ENCODE measurements around the gene KSR1.
"Not testable (repeated sequence)": the region's sequence is repeated elsewhere in the genome, so short reads cannot be mapped to it uniquely, and the experiment has no call there.

The KSR1 gene

DNA sequence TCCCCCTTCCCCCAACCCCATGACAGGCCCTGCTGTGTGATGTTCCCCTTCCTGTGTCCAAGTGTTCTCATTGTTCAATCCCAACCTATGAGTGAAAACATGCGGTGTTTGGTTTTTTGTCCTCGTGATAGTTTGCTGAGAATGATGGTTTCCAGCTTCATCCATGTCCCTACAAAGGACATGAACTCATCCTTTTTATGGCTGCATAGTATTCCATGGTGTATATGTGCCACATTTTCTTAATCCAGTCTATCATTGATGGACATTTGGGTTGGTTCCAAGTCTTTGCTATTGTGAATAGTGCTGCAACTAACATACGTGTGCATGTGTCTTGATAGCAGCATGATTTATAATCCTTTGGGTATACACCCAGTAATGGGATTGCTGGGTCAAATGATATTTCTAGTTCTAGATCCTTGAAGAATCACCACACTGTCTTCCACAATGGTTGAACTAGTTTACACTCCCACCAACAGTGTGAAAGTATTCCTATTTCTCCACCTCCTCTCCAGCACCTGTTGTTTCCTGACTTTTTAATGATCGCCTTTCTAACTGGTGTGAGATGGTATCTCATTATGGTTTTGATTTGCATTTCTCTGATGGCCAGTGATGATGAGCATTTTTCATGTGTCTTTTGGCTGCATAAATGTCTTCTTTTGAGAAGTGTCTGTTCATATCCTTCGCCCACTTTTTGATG is 28.9 kb upstream of the KSR1 start:
- not testable (repeated sequence) for DNase-seq

GRCh38 chr17:27428781-27429505 is 27.3 kb upstream of the KSR1 start:
- DNase-seq: no peak

DNA sequence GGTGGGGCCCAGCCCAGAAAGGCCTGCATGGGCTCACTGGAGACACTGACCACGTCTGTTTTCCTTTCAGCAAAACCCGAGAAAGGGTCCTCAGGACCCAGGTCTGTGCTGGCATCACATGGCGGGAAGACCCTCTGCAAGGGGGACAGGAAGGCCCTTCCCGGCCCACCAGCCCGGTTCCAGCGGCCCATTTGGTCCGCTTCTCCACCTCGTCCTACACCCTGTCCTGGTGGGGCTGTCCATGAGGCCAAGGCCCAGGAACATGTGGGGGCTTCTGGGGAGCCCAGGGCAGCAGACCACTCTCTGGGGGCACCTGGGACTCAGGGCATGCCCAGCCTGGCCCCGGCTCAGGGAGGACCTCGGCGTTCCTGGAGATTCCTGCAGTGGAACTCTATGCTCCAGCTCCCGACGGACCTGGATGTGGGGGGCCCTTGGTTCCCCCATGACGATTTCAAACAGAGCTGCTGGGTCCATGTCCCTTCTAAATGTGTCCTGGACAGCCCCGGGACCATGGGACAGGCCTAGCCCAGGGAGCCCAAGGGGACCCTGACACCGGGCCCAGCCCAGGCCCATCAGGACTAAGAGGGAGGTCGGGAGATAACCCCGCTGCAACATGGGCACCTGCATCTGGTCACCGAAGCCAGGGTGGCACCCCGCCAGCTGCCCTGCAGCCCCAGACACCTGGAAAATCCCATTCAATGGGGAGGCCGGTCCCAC is 26.4 kb upstream of the KSR1 start:
- DNase-seq: no peak

- DNase-seq: no peak
These were observed 25.8 kb upstream of the KSR1 start for GRCh38 chr17:27430383-27430840.

- peak in 1 of 2 donors; percentile 14 for DNase-seq
These were observed 25.3 kb upstream of the KSR1 start for GRCh38 chr17:27430882-27431491.

DNA sequence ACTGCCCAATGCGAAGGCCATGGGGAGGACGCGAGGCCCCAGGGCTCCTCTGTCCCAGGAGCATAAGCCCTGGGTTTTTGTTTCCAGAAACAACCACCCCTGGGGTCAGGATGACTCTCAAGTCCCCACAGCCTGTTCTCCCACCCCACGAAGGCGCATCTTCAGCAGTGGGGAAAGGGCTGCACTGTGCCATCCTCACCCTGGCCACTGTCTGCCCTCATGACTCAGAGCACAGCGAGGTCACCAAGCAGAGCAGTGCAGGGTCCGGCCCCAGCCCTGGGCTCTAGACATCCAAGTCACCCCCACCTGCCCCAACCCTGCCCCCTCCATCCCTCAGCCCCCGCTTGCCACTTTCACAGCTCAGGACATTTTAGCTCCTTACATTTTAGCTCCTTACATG is 22.7 kb upstream of the KSR1 start:
- DNase-seq: no peak

DNA sequence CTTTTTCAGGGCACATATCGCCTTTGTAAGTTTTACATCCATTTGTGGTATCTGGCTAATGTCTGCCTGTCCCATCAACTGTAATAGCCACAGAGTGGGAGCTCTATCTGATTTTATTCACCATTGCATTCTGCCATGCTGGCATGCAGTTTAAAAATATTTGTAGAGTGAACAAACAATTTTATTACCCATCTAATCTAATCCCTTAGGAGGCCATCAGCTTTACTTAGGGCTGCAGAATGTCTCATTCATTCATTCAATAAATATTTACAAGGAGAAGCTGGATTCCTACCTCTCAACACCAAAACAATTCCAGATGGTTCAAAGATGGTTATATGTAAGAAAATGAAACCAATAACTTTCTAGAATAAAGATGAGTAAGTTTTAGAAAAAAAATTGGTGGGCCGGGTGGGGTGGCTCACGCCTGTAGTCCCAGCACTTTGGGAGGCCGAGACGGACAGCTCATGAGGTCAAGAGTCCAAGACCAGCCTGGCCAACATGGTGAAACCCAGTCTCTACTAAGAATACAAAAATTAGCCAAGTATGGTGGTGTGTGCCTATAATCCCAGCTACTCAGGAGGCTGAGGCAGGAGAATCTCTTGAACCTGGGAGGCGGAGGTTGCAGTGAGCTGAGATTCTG is 20.7 kb upstream of the KSR1 start:
- DNase-seq: not testable (repeated sequence)

- DNase-seq: no peak
These were observed 17.8 kb upstream of the KSR1 start for GRCh38 chr17:27438348-27438998.

- no peak for DNase-seq
These were observed 16.9 kb upstream of the KSR1 start for GRCh38 chr17:27439342-27439741.

- DNase-seq: no peak
These were observed 13.5 kb upstream of the KSR1 start for GRCh38 chr17:27442702-27443101.

- no peak for DNase-seq
These were observed 12.8 kb upstream of the KSR1 start for GRCh38 chr17:27443491-27443890.

DNA sequence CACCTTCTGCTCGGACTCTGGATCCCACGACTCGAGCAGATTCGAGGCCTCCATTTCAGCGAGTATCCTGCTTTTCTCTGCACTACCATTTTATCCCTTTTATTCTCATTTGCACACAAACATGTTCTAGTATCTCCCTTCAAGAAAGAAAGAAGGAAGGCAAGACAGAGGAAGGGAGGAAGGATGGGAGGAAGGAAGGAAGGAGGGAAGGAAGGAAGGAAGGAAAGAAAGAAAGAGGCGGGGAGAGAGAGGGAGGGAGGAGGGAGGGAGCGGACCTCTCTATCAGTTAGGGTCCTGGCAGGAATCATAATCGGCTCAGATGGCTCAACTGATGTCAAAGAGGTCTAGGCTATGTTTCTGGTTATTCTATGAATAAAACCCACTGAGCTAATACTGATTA is 10.3 kb upstream of the KSR1 start:
- no peak for DNase-seq

- no peak for DNase-seq
These were observed 9.5 kb upstream of the KSR1 start for GRCh38 chr17:27446569-27447301.

- DNase-seq: not testable (repeated sequence)
These were observed 7.7 kb upstream of the KSR1 start for GRCh38 chr17:27448534-27448933.

GRCh38 chr17:27449541-27449940 is 6.7 kb upstream of the KSR1 start:
- no peak for DNase-seq

DNA sequence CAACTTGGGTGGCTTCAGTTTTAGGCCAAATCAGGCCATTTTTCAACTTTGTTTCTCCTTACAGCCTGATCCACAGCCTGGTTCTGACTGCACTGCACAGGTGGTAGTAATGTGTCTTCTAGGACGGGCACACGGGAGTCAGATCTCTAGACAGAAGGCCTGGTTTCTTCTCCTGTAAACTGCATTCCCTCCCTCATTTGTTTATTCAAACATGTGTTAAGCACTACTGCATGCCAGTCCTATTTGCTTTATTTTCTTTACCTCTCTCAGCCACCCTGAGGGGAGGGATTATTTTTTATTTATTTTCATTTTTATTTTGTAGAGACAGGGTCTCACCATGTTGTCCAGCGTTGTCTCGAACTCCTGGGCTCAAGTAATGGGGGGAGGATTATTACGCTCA is 6.3 kb upstream of the KSR1 start:
- no peak for DNase-seq

- no peak for DNase-seq
These were observed 5.8 kb upstream of the KSR1 start for GRCh38 chr17:27450416-27450815.

- DNase-seq: no peak
These were observed 4.3 kb upstream of the KSR1 start for GRCh38 chr17:27451906-27452305.

DNA sequence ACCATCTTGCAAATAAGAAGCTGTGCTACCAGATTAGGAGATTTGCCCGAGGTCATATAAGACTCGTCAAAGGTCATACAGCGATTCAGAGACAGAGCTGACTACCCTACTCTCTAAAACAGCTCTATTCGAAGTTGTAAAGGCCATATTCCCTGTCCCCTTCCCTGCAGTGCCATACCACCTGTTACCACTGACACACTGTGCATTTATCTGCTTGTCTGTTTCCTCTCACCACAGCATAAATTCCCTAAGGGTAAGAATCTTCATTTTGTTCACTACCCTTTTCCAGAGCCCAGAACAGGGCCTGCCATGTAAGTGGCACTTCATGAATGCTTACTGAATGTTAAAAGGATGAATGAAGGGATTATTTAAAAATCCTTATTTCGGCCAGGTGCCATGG is 3.4 kb upstream of the KSR1 start:
- DNase-seq: no peak

DNA sequence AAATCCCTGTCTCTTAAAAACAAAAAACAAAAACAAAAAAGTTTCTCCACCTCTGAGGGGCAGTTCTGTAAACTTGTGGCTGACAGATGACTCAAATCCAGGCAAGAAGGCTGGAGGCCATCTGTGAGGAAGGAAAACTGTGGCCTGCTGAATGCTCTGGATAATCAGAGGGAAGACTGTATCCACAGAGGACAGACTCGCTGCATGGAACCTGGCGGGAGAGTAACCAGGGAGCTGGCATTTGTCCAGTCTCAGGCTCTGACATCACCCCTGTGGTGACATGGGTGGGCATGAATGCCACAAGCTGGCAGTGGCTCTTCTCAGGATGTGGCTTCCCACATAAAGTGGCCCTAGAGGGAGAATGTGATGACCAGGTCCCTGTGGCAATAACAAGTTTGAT is 2.8 kb upstream of the KSR1 start:
- no peak for DNase-seq

GRCh38 chr17:27454089-27454488 is 2.2 kb upstream of the KSR1 start:
- no peak for DNase-seq
